ENCODE results near the gene MIB1. TPM values are rescaled to one million over a fixed set of nuclear protein-coding genes. Genes with fewer than 3 reads are reported as not detected.

The MIB1 gene
- total and polyA plus RNA-seq, 9 of the 15 experiments (the other 6 are each of a cell fraction or from before 2014, with no cell fraction given): 7.2 to 43.8 (median 23.2) TPM

- TF ChIP-seq, protein P1, sequence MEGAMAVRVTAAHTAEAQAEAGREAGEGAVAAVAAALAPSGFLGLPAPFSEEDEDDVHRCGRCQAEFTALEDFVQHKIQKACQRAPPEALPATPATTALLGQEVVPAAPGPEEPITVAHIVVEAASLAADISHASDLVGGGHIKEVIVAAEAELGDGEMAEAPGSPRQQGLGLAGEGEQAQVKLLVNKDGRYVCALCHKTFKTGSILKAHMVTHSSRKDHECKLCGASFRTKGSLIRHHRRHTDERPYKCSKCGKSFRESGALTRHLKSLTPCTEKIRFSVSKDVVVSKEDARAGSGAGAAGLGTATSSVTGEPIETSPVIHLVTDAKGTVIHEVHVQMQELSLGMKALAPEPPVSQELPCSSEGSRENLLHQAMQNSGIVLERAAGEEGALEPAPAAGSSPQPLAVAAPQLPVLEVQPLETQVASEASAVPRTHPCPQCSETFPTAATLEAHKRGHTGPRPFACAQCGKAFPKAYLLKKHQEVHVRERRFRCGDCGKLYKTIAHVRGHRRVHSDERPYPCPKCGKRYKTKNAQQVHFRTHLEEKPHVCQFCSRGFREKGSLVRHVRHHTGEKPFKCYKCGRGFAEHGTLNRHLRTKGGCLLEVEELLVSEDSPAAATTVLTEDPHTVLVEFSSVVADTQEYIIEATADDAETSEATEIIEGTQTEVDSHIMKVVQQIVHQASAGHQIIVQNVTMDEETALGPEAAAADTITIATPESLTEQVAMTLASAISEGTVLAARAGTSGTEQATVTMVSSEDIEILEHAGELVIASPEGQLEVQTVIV (CRISPR knock-in tag; IDR thresholded peaks at IDR 0.05; ENCODE audit: borderline replicate concordance): no peak
- 0 out of 4 replicates have a peak, but pooled peaks of 1 of the 2 experiments have one; percentile 27 for TF ChIP-seq ZNF639 (CRISPR knock-in tag; conservative IDR thresholded peaks at IDR 0.05 in 1 of 2, IDR thresholded peaks at IDR 0.05 in 1 of 2)
- TF ChIP-seq BRF1 (IDR thresholded peaks at IDR 0.05; ENCODE audit: borderline replicate concordance, extremely low read depth, insufficient read length): no peak
- TF ChIP-seq ETV1 (tag; conservative IDR thresholded peaks at IDR 0.05; ENCODE audit: low read depth): no peak
- no peak for TF ChIP-seq FOXJ2 (tag; IDR thresholded peaks at IDR 0.05)
- TF ChIP-seq ZNF764 (CRISPR knock-in tag; IDR thresholded peaks at IDR 0.05; ENCODE audit: low read depth): no peak
- TF ChIP-seq ARHGAP35 (IDR thresholded peaks at IDR 0.05; ENCODE audit: partially characterized antibody): no peak
- TF ChIP-seq, protein P2, sequence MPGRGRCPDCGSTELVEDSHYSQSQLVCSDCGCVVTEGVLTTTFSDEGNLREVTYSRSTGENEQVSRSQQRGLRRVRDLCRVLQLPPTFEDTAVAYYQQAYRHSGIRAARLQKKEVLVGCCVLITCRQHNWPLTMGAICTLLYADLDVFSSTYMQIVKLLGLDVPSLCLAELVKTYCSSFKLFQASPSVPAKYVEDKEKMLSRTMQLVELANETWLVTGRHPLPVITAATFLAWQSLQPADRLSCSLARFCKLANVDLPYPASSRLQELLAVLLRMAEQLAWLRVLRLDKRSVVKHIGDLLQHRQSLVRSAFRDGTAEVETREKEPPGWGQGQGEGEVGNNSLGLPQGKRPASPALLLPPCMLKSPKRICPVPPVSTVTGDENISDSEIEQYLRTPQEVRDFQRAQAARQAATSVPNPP (IDR thresholded peaks at IDR 0.05; ENCODE audit: borderline replicate concordance, insufficient read depth, insufficient read length): no peak
- TF ChIP-seq ZNF436 (CRISPR knock-in tag; IDR thresholded peaks at IDR 0.05): no peak
- TF ChIP-seq SMARCA5 (IDR thresholded peaks at IDR 0.05): no peak
- TF ChIP-seq DMBX1 (CRISPR knock-in tag; IDR thresholded peaks at IDR 0.05; ENCODE audit: borderline replicate concordance): no peak
- no peak for TF ChIP-seq ZNF124 (CRISPR knock-in tag; IDR thresholded peaks at IDR 0.05)
- no peak for TF ChIP-seq ZNF561 (CRISPR knock-in tag; conservative IDR thresholded peaks at IDR 0.05)
- peak; percentile 72 for TF ChIP-seq POLR2H (tag; IDR thresholded peaks at IDR 0.05; ENCODE audit: low read depth)
- no peak for TF ChIP-seq ZNF224 (CRISPR knock-in tag; IDR thresholded peaks at IDR 0.05)
- TF ChIP-seq HNRNPH1 (optimal IDR thresholded peaks at IDR 0.05; ENCODE audit: low read depth, low read length): no peak
- TF ChIP-seq ZNF121 (CRISPR knock-in tag; conservative IDR thresholded peaks at IDR 0.05): no peak
- no peak for TF ChIP-seq ZNF830 (CRISPR knock-in tag; IDR thresholded peaks at IDR 0.05)
- TF ChIP-seq TGIF2 (CRISPR knock-in tag; IDR thresholded peaks at IDR 0.05): no peak
- TF ChIP-seq SIRT6 (IDR thresholded peaks at IDR 0.05; ENCODE audit: low read depth, low read length): no peak
- TF ChIP-seq ZNF644 (tag; IDR thresholded peaks at IDR 0.05; ENCODE audit: low read depth): no peak
- no peak for TF ChIP-seq ZNF165 (CRISPR knock-in tag; IDR thresholded peaks at IDR 0.05; ENCODE audit: borderline replicate concordance)
- no peak for TF ChIP-seq PHF21A (IDR thresholded peaks at IDR 0.05; ENCODE audit: borderline replicate concordance, low read depth)
- TF ChIP-seq FOXM1 (IDR thresholded peaks at IDR 0.05; ENCODE audit: low read depth): no peak
- no peak for TF ChIP-seq FOXM1 (CRISPR knock-in tag; IDR thresholded peaks at IDR 0.05; ENCODE audit: low read depth)
Measured at GRCh38 chr18:21704603-21705364, 35.8 kb upstream of the MIB1 start, which contains the start of gene ABHD3 (continued).
